Endodermal cell (in vitro differentiated cells): Measurements from ENCODE around the gene HRH2. TPM values are rescaled to one million over a fixed set of nuclear protein-coding genes. Genes with fewer than 3 reads are reported as not detected.
A peak's percentile ranks its signal among the peaks of the same experiment; 100 is the strongest.
"Not testable (repeated sequence)": the region's sequence is repeated elsewhere in the genome, so short reads cannot be mapped to it uniquely, and the experiment has no call there.

ENCODE experiments used
- DNase-seq: peaks from one replicate; pipeline ENCODE4 v3.0.0-alpha.2; 2017
- H3K27ac ChIP-seq: 2 replicates; pipeline ENCODE4 v1.5.1; 2013; ENCODE audit warnings: mild to moderate bottlenecking, low read depth, low read length, moderate library complexity
- H3K27me3 ChIP-seq: 2 replicates; pipeline ENCODE4 v1.6.1; 2013; ENCODE audit warnings: mild to moderate bottlenecking, low read length, moderate library complexity; ENCODE audit not compliant: insufficient read depth, control insufficient read depth, poor library complexity, severe bottlenecking
- H3K36me3 ChIP-seq: 2 replicates; pipeline ENCODE4 v1.7.0; 2013; ENCODE audit warnings: mild to moderate bottlenecking, low read length, moderate library complexity; ENCODE audit not compliant: control insufficient read depth, insufficient read depth
- H3K4me1 ChIP-seq: one replicate; pipeline ENCODE4 v1.7.0; 2013; ENCODE audit warnings: low read length; ENCODE audit not compliant: control insufficient read depth, insufficient read depth
- H3K4me3 ChIP-seq: 2 replicates; pipeline ENCODE4 v1.5.1; 2013; ENCODE audit warnings: mild to moderate bottlenecking, low read length, moderate library complexity
- H3K9ac ChIP-seq: 2 replicates; pipeline ENCODE4 v1.6.1; 2013; ENCODE audit warnings: mild to moderate bottlenecking, low read length, moderate library complexity; ENCODE audit not compliant: poor library complexity, severe bottlenecking; ENCODE audit errors: extremely low read depth
- H3K9me3 ChIP-seq: 2 replicates; pipeline ENCODE4 v1.6.1; 2013; ENCODE audit warnings: mild to moderate bottlenecking, low read length, moderate library complexity; ENCODE audit not compliant: control insufficient read depth
- H3K27ac Mint-ChIP-seq: 2 replicates; pipeline ENCODE4 v1.8.0; 2020; ENCODE audit warnings: mixed read lengths
- H3K27me3 Mint-ChIP-seq: 2 replicates; pipeline ENCODE4 v1.8.0; 2021; ENCODE audit warnings: mild to moderate bottlenecking, mixed read lengths; ENCODE audit not compliant: insufficient read depth
- H3K36me3 Mint-ChIP-seq: 2 replicates; pipeline ENCODE4 v1.8.0; 2020; ENCODE audit warnings: low read depth, mixed read lengths
- H3K4me1 Mint-ChIP-seq: 2 replicates; pipeline ENCODE4 v1.8.0; 2020; ENCODE audit warnings: mixed read lengths
- H3K4me3 Mint-ChIP-seq: 2 replicates; pipeline ENCODE4 v1.8.0; 2020; ENCODE audit warnings: mild to moderate bottlenecking, moderate library complexity, mixed read lengths
- H3K9me3 Mint-ChIP-seq: 2 replicates; pipeline ENCODE4 v1.8.0; 2020; ENCODE audit warnings: mild to moderate bottlenecking, mixed read lengths
- WGBS, 2 experiments: methylation state at CpG; one replicate each; pipeline versions ENCODE4 v1.1.5 to v1.1.7; 2013; ENCODE audit warnings: missing lambda C conversion rate in 2 of 2, mixed read lengths in 1 of 2; ENCODE audit not compliant: insufficient coverage in 1 of 2, insufficient read length in 1 of 2; 5-methylcytosine and 5-hydroxymethylcytosine counted together
- total RNA-seq, 2 donors: library from RNA; stranded (reverse); fragmentation: NEBNext Ultra II Directional in 1 of 2; extraction: Animal tissue kit (Norgen Biotek cat#: 25700) in 1 of 2; gene quantifications; 2 replicates in 1 of 2; 3 replicates in 1 of 2; pipeline ENCODE4 v1.2.1, GENCODE V29; 2021
- TF ChIP-seq, protein P1 (sequence below): fragments of 200-600 bp; sonication (generic); conservative IDR thresholded peaks from 2 replicates; pipeline ENCODE4 v1.5.0; 2021; ENCODE audit warnings: antibody characterized with exemption, mild to moderate bottlenecking

Gene HRH2
- total RNA-seq, 2 donors from 2014 or later = 2.1 to 3.3 TPM

DNA sequence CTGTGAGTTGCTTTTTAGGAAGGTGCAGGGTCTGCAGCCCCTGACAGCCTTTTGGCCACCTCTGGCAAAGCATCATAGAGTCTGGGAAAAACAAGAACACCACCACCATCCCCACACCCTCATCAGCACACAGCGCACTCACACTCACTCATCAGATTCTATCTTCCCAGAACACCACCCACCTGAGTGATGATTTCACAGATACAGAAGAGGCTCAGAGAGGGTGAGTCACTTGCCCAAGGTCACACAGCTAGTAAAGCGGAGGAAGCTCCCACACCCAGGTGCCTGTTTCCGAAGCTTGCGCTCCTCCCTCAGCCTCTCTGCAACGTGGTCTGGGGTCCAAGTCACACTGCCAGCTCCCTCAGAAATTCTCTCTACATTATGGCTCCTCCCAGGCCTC, 41.8 kb upstream of the HRH2 start:
- Histone ChIP-seq H3K27ac (no peak overlapping the region), H3K9ac (no peak overlapping the region), H3K36me3 (no peaks in the 10 kb centered on the region), H3K4me3 (no peak overlapping the region), H3K9me3 (no peaks in the 10 kb centered on the region), H3K27me3 (no peaks in the 10 kb centered on the region), H3K4me1 (no peaks in the 10 kb centered on the region)
- no peak for DNase-seq
- Mint-ChIP-seq H3K27ac (no peak overlapping the region), H3K9me3 (peaks cover 3% of the 10 kb centered on the region), H3K4me3 (no peak overlapping the region), H3K36me3 (no peaks in the 10 kb centered on the region), H3K4me1 (peaks cover 4% of the 10 kb centered on the region), H3K27me3 (no peaks in the 10 kb centered on the region)
- TF ChIP-seq, protein P1, sequence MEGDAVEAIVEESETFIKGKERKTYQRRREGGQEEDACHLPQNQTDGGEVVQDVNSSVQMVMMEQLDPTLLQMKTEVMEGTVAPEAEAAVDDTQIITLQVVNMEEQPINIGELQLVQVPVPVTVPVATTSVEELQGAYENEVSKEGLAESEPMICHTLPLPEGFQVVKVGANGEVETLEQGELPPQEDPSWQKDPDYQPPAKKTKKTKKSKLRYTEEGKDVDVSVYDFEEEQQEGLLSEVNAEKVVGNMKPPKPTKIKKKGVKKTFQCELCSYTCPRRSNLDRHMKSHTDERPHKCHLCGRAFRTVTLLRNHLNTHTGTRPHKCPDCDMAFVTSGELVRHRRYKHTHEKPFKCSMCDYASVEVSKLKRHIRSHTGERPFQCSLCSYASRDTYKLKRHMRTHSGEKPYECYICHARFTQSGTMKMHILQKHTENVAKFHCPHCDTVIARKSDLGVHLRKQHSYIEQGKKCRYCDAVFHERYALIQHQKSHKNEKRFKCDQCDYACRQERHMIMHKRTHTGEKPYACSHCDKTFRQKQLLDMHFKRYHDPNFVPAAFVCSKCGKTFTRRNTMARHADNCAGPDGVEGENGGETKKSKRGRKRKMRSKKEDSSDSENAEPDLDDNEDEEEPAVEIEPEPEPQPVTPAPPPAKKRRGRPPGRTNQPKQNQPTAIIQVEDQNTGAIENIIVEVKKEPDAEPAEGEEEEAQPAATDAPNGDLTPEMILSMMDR = no peak
- WGBS, 2 experiments = 60 to 92% methylated on average over 1 to 5 of the region's 5 CpGs

DNA sequence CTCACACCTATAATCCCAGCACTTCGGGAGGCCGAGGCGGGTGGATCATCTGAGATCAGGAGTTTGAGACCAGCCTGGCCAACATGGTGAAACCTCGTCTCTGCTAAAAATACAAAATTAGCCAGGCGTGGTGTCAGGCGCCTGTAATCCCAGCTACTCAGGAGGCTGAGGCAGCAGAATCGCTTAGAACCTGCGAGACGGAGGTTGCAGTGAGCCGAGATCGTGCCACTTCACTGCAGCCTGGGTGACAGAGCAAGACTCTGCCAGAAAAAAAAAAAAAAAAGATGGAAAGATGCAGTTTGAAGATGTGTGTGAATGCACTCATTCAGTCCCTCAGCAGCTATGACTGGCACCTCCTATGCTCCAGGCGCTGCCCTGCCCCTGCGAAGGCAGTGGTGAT, 41.3 kb upstream of the HRH2 start:
- not testable (repeated sequence) for H3K4me1 Mint-ChIP-seq, H3K4me1 ChIP-seq, H3K27ac Mint-ChIP-seq, H3K4me3 Mint-ChIP-seq, H3K9me3 Mint-ChIP-seq, DNase-seq, H3K9me3 ChIP-seq, H3K36me3 ChIP-seq, H3K4me3 ChIP-seq, H3K9ac ChIP-seq, H3K36me3 Mint-ChIP-seq, H3K27ac ChIP-seq, H3K27me3 Mint-ChIP-seq, H3K27me3 ChIP-seq
- 89 to 94% methylated on average over 13 of the region's 13 CpGs for WGBS, 2 experiments

DNA sequence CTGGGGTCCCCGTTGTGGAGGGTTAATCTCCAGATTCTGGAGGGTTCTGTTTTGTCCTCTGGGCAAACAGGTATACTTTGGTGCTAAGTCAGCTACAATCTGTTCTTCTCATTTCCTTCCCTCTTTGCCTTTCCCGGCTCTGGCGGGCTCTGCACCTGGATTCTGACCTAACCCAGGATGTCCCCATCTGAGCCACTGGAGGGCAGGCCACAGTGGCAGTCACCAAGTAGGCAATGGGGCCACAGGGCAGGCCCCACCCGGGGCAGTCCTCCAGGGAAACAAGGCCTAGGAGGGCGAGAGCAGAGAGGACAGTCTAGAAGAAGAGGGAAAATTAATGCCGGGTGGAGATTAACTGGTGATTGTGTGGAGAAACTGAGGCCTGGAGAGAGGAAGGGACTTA, 40.4 kb upstream of the HRH2 start:
- H3K4me1 ChIP-seq = no peaks in the 10 kb centered on the region
- H3K9me3 ChIP-seq = no peaks in the 10 kb centered on the region
- DNase-seq = peak; percentile 77
- peaks cover 3% of the 10 kb centered on the region for H3K9me3 Mint-ChIP-seq
- H3K4me1 Mint-ChIP-seq = no peaks in the 10 kb centered on the region
- no peak overlapping the region for H3K4me3 Mint-ChIP-seq
- peak overlapping the region; percentile 1 for H3K27ac Mint-ChIP-seq
- WGBS, 2 experiments = 89% methylated on average over 4 to 6 of the region's 6 CpGs
- H3K4me3 ChIP-seq = no peak overlapping the region
- H3K36me3 Mint-ChIP-seq = no peaks in the 10 kb centered on the region
- H3K27me3 ChIP-seq = no peaks in the 10 kb centered on the region
- no peak overlapping the region for H3K9ac ChIP-seq
- no peak overlapping the region for H3K27ac ChIP-seq
- TF ChIP-seq, protein P1 = peak; percentile 80
- no peaks in the 10 kb centered on the region for H3K36me3 ChIP-seq
- H3K27me3 Mint-ChIP-seq = no peaks in the 10 kb centered on the region

DNA sequence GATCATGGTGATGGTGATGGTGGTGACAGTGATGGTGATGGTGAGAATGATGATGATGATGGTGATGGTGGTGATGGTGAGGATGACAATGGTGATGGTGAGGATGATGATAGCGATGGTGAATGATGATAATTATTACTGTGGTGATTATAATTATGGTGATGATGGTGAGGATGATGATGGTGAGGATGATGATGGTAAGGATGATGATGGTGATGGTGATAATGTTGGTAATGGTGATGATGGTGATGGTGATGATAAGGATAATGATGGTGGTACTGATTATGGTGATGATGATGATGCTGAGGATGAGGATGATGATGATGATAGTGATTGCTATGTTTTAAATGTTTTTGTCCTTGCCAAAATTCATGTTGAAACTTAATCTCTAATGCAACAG, 37.3 kb upstream of the HRH2 start:
- WGBS, 2 experiments = 56 to 69% methylated on average over 1 of the region's 1 CpG
- no peak overlapping the region for H3K9ac ChIP-seq
- Mint-ChIP-seq H3K36me3 (no peaks in the 10 kb centered on the region), H3K27ac (no peak overlapping the region), H3K9me3 (peaks cover 3% of the 10 kb centered on the region), H3K4me3 (no peak overlapping the region), H3K27me3 (no peaks in the 10 kb centered on the region), H3K4me1 (no peaks in the 10 kb centered on the region)
- no peak overlapping the region for H3K27ac ChIP-seq
- TF ChIP-seq, protein P1 = no peak
- H3K4me1 ChIP-seq = no peaks in the 10 kb centered on the region
- H3K9me3 ChIP-seq = no peaks in the 10 kb centered on the region
- no peak for DNase-seq
- no peak overlapping the region for H3K4me3 ChIP-seq
- H3K36me3 ChIP-seq = no peaks in the 10 kb centered on the region
- H3K27me3 ChIP-seq = no peaks in the 10 kb centered on the region
